Fibroblast of lung (primary cell): Measurements from ENCODE around the gene MRPL33.

Source experiments
- EZH2 ChIP-seq: IDR thresholded peaks from 2 replicates; pipeline ENCODE4 v1.5.1; 2012; ENCODE audit warnings: low read length, control low read depth, mild to moderate bottlenecking; ENCODE audit errors: missing control alignments
- TF ChIP-seq, protein P1 (sequence below), 2 donors: IDR thresholded peaks in 1 of 2; conservative IDR thresholded peaks in 1 of 2; 1 replicate in 1 of 2; 2 replicates in 1 of 2; pipeline ENCODE4 v1.5.1; 2011 to 2012; ENCODE audit warnings: low read length in 2 of 2, control low read depth in 1 of 2, inconsistent platforms in 1 of 2, low read depth in 1 of 2, mild to moderate bottlenecking in 1 of 2

DNA sequence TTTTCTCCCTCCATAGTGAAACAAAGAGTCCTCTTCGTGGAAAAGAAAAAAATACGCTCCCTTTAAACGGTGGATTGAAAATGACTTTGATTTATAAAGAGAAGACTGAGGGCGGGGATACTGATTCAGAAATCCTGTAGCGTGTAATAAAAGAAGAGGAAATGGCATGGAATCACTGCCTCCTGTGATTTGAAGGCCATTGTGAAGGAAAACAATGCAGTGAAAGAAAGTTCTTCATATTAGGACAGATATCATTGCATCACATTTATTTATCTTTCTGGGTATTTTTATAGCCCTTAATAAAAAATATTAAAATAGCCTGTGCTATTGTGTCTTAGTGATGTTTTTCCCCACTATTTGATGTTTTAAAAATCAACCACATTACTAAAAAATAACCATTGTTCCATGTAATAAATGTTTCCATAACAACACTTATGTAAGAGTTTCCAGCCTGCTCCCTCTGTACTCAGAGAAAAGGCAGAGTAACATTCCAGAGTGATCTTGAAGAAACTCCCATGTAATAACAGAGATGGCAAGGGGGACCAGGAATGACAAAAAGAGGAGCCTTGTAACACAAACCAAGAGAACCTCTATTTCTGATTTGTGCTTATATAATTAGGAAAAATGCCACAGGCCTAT, 8.0 kb downstream of the MRPL33 start:
- TF ChIP-seq, protein P1, sequence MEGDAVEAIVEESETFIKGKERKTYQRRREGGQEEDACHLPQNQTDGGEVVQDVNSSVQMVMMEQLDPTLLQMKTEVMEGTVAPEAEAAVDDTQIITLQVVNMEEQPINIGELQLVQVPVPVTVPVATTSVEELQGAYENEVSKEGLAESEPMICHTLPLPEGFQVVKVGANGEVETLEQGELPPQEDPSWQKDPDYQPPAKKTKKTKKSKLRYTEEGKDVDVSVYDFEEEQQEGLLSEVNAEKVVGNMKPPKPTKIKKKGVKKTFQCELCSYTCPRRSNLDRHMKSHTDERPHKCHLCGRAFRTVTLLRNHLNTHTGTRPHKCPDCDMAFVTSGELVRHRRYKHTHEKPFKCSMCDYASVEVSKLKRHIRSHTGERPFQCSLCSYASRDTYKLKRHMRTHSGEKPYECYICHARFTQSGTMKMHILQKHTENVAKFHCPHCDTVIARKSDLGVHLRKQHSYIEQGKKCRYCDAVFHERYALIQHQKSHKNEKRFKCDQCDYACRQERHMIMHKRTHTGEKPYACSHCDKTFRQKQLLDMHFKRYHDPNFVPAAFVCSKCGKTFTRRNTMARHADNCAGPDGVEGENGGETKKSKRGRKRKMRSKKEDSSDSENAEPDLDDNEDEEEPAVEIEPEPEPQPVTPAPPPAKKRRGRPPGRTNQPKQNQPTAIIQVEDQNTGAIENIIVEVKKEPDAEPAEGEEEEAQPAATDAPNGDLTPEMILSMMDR (conservative IDR thresholded peaks at IDR 0.05 in 1 of 2, IDR thresholded peaks at IDR 0.05 in 1 of 2; ENCODE audit: low read depth in 1 of 2, low read length in 2 of 2) = no peak
- TF ChIP-seq EZH2 = no peak
